RCC 7860 (cell line): ENCODE measurements around the gene C6orf52.
A peak's percentile ranks its signal among the peaks of the same experiment; 100 is the strongest.
"Not testable (repeated sequence)": the region's sequence is repeated elsewhere in the genome, so short reads cannot be mapped to it uniquely, and the experiment has no call there.

Source experiments
- DNase-seq: peaks from one replicate; pipeline ENCODE4 v3.0.0-alpha.2; 2015; ENCODE audit warnings: low spot score
- FAIRE-seq: peaks from 2 replicates; lab custom pipeline; 2012; peaks lifted over from hg19 to GRCh38; lab: Jason Lieb, UNC

Gene C6orf52

GRCh38 chr6:10694302-10695085 lies at the start of gene C6orf52, which contains the start of gene PAK1IP1:
Gene C6orf52 (minus strand): TSS chr6:10694616. CDS start chr6:10687550, 7,066 bp downstream.
Gene PAK1IP1 (plus strand): TSS chr6:10694972. CDS start chr6:10694986, 14 bp downstream.
- DNase-seq: peak; percentile 81
- peak; percentile 26 for FAIRE-seq

GRCh38 chr6:10743515-10743914 lies 49.1 kb upstream of the C6orf52 start:
- FAIRE-seq (no peak), DNase-seq (no peak)

GRCh38 chr6:10742251-10742650 lies 47.8 kb upstream of the C6orf52 start:
- no peak for FAIRE-seq
- no peak for DNase-seq

GRCh38 chr6:10741643-10742042 lies 47.2 kb upstream of the C6orf52 start:
- not testable (repeated sequence) for FAIRE-seq, DNase-seq

GRCh38 chr6:10740061-10740460 lies 45.6 kb upstream of the C6orf52 start:
- FAIRE-seq (no peak), DNase-seq (no peak)

GRCh38 chr6:10736731-10737130 lies 42.3 kb upstream of the C6orf52 start:
- FAIRE-seq (no peak), DNase-seq (no peak)

GRCh38 chr6:10733863-10734262 lies 39.4 kb upstream of the C6orf52 start:
- no peak for DNase-seq
- FAIRE-seq: no peak

GRCh38 chr6:10733151-10733715 lies 38.8 kb upstream of the C6orf52 start:
- FAIRE-seq (no peak), DNase-seq (no peak)

GRCh38 chr6:10730254-10730653 lies 35.8 kb upstream of the C6orf52 start:
- no peak for DNase-seq

GRCh38 chr6:10725716-10726115 lies 31.3 kb upstream of the C6orf52 start:
- FAIRE-seq (no peak), DNase-seq (no peak)

More at GRCh38 chr6:10730254-10730653, 35.8 kb upstream of the C6orf52 start:
- FAIRE-seq: no peak

GRCh38 chr6:10725044-10725443 lies 30.6 kb upstream of the C6orf52 start:
- FAIRE-seq (no peak), DNase-seq (no peak)

GRCh38 chr6:10723567-10723881 lies 29.1 kb upstream of the C6orf52 start:
- no peak for FAIRE-seq
- DNase-seq: no peak

GRCh38 chr6:10722820-10723566 lies 28.6 kb upstream of the C6orf52 start, which contains the start of gene TMEM14C:
Gene TMEM14C (plus strand): TSS chr6:10723070. CDS start chr6:10724614, 1,544 bp downstream.
- DNase-seq: peak; percentile 93

GRCh38 chr6:10722570-10722819 lies 28.1 kb upstream of the C6orf52 start:
- no peak for DNase-seq
- FAIRE-seq: no peak

More at GRCh38 chr6:10722820-10723566, 28.6 kb upstream of the C6orf52 start, which contains the start of gene TMEM14C:
- FAIRE-seq: peak; percentile 63

GRCh38 chr6:10721850-10722569 lies 27.6 kb upstream of the C6orf52 start:
- FAIRE-seq (no peak), DNase-seq (no peak)

GRCh38 chr6:10720960-10721849 lies 26.8 kb upstream of the C6orf52 start:
- FAIRE-seq: not testable (repeated sequence)

GRCh38 chr6:10720265-10720959 lies 26.0 kb upstream of the C6orf52 start:
- no peak for FAIRE-seq
- DNase-seq: no peak

More at GRCh38 chr6:10720960-10721849, 26.8 kb upstream of the C6orf52 start:
- not testable (repeated sequence) for DNase-seq

- DNase-seq (no peak), FAIRE-seq (no peak)
These were observed 25.5 kb upstream of the C6orf52 start for GRCh38 chr6:10719964-10720264.

- FAIRE-seq (no peak), DNase-seq (no peak)
These were observed 25.0 kb upstream of the C6orf52 start for GRCh38 chr6:10719296-10719963.
